ENCODE data around the gene FXYD7.

- TF ChIP-seq CTCF (IDR thresholded peaks at IDR 0.05) (no peak), POLR2A (IDR thresholded peaks at IDR 0.05) (no peak)
These were observed 43.2 kb upstream of the FXYD7 start for GRCh38 chr19:35099897-35100275.
